GM20000 (cell line): ENCODE measurements around the gene CAMK1D.

Source experiments
- DNase-seq: peaks from one replicate; pipeline ENCODE4 v3.0.0; 2012; ENCODE audit warnings: low spot score
- CTCF ChIP-seq: IDR thresholded peaks from 2 replicates; pipeline ENCODE4 v1.5.1; 2012; ENCODE audit warnings: mild to moderate bottlenecking, control low read depth; ENCODE audit errors: extremely low read depth, missing control alignments

The CAMK1D gene

GRCh38 chr10:12774204-12774894, 425.0 kb downstream of the CAMK1D start:
- TF ChIP-seq CTCF: no peak
- DNase-seq: no peak

- DNase-seq: no peak
- no peak for TF ChIP-seq CTCF
Measured at GRCh38 chr10:12777840-12778585, 428.7 kb downstream of the CAMK1D start.

- no peak for TF ChIP-seq CTCF
- no peak for DNase-seq
Measured at GRCh38 chr10:12780634-12781601, 431.6 kb downstream of the CAMK1D start.

GRCh38 chr10:12781976-12782375, 432.6 kb downstream of the CAMK1D start:
- DNase-seq: no peak

GRCh38 chr10:12782537-12782936, 433.2 kb downstream of the CAMK1D start:
- peak; percentile 52 for TF ChIP-seq CTCF
- DNase-seq: peak; percentile 42

More at GRCh38 chr10:12781976-12782375, 432.6 kb downstream of the CAMK1D start:
- TF ChIP-seq CTCF: no peak

GRCh38 chr10:12783293-12783692, 433.9 kb downstream of the CAMK1D start:
- TF ChIP-seq CTCF: no peak
- no peak for DNase-seq

GRCh38 chr10:12784646-12785045, 435.3 kb downstream of the CAMK1D start:
- no peak for TF ChIP-seq CTCF
- no peak for DNase-seq
